GM21423 (cell line): ENCODE data around the gene CRB1.
"Not testable (repeated sequence)": the region's sequence is repeated elsewhere in the genome, so short reads cannot be mapped to it uniquely, and the experiment has no call there.

ENCODE experiments used
- ATAC-seq: cut with Tn5 transposase; IDR thresholded peaks from one replicate; pipeline ENCODE4 v1.9.1; 2021; ENCODE audit warnings: mild to moderate bottlenecking, moderate library complexity; ENCODE audit not compliant: unreplicated experiment

The CRB1 gene

DNA sequence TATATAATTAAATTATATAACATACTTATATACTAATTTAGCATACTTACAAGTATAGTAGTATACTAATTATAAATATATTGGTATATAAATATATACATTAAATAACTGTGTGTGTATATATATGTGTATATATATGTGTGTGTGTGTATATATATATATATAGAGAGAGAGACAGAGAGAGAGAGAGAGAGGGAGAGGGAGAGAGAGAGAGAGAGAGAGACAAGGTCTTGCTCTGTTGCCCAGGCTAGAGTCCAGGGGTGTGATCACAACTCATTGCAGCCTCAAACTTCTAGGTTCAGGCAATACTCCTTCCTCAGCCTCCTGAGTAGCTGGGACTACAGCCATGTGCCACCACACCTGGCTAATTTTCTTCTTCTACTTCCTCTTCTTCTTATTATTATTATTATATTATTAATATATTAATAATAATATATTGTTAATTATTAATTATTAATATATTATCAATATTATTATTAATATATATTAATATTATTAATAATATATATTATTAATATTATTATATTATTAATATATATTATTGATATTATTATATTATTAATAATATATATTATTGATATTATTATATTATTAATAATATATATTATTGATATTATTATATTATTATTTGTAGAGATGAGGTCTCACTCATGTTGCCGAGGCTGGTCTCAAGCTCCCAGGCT lies 185.5 kb downstream of the CRB1 start:
- ATAC-seq = no peak

DNA sequence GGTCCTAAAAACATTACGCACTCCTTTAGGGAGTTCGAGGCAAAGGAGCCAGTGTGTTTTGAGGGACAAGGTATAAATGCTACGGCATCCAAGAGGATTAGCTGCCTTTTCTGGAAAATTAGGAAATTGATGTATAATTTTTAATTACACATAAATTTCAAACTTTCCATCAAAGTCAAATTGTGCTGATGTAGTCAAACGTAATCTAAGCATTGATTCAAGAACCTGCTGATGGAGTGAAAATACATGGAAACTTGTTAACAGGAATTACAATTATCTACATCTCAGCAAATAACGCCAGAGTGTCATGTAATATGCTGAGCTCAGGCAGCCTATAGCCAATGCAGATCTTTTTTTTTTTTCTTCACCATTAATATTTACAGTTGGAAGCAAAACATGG lies 194.5 kb downstream of the CRB1 start:
- ATAC-seq = no peak

DNA sequence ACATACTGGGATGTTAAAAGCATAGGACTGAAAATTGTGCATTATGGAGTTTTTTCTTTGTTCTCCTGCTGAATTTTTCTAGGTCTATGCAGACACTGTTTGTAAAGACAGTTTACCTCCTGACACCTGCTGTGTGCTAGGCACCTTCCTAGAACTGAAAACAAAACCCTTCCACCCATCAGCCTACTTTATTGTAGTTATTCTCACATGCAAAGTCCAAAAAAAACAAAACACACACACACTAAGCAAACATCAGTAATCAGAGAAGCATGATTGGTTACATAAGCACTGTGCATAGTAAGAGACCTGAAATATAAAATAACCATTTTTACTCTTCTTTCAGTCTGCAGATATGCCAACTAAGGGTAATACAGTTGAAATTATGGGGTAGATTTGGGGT lies 195.1 kb downstream of the CRB1 start:
- no peak for ATAC-seq

DNA sequence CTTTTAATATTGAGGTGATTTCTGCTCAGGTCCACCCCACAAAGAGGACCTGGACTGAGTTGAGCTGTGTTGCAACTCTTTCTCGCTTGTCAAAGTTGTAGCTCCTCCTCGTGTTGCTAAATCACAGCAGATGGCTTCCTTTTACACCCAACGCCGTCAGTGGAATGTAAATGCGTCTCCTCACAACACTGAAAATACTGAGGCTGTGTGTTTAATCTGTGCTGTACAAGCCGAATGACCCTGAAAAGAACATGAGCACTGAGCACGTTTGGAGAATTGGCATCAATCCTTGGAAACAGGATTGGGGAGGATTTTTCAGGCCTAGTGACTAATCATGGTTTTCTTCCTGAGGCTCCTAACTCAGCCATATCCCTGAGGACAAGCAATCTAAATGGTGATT lies 196.0 kb downstream of the CRB1 start:
- ATAC-seq = no peak

DNA sequence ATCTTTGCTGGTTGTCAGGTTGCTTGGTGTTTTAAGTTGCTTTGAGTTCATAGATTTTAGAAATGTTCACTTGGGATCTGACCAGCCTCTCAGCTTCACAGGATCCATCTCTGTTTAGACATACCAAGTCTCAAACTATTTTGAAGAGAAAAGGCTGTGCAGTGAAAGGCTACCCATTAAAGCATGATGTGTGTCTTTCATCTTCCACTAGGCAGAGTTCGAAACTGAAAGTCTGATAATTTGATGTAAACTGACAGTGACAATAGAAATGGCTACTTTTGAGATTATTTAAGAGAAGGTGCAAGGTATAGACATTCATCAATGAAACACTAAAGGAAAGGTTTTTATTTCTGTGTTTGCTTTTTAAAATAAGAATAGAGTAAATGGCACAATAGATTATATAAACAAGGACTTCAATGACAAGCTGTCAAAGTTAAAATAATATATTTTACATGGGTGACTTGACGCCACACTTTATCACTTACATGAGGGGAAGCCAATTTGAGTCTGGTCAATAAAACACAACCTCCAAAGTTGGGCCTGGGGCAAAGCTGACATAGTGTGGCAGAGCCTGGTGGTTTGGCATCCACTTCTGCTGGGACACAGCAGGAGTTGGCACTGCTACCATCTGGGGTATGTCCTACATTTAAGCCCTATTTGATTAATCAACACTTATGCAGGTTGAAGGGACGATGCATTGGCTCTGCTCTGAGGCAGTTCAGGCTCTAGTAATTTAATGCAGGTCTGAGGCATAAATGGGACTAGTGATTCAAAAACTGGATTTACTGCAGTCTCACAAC lies 197.7 kb downstream of the CRB1 start:
- ATAC-seq = no peak

DNA sequence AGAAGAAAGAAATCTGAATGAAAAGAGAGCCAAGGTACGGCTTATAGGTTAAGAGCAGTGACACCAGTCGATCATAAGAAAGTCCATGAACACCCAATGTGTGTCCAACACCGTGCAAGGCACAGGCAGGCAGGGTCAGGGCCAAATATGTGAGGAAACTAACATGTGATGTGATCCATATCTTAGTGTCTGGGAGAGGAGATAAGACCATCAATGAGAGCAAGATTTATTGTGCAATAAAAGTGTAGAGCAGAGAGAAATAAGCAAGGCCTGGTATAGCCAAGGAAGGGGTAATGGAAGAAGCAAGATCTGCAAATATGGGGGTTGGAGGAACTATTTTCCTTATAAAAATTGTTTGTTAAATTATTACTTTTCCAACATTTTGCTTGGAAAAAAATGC lies 198.8 kb downstream of the CRB1 start:
- no peak for ATAC-seq

DNA sequence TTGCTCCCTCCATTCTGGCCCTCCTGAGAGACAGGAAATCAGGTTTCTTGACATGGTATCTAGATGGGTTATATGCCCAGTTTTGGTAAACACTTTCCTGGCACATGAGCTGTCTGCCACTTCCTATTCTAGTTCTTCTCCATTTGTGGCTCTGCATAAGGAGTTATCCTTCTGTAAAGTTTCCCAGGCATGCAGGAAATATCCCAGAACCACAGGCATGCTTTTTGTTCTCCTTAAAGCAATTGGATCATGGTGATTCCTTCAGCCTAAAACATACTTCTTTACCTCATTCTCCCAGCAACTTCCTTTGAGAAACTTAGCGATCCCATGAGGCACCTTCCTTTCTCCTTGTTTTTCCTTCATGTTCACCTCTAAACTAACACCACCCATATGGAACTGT lies 199.8 kb downstream of the CRB1 start:
- no peak for ATAC-seq

DNA sequence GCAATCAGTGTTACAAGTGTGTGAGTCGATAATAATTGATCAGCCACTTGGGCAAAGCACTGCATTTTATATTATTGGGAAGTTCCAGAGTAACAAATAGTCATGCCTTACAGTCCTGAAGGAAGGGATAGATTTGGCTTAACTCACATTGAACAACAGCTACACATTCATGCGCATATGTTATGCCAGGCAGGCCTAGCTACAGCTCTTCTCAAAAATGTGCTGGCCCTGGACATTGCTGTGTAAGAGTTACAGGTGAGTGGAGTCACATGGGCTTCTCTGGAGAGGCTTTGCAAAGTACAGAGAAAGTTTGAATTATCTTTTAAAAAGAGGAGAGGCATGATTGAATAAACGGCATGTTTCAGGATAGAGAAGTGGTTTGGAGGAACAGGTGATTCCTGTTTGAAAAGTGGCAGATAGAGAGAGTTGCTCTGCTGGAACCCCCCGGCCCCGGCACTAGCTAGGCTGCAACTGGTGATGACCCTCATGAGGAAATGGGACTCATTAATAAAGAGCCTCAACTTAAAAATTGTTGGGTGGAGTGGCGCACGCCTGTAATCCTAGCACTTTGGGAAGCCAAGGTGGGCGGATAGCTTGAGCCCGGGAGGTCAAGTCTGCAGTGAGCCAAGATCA lies 200.6 kb downstream of the CRB1 start:
- ATAC-seq = no peak

DNA sequence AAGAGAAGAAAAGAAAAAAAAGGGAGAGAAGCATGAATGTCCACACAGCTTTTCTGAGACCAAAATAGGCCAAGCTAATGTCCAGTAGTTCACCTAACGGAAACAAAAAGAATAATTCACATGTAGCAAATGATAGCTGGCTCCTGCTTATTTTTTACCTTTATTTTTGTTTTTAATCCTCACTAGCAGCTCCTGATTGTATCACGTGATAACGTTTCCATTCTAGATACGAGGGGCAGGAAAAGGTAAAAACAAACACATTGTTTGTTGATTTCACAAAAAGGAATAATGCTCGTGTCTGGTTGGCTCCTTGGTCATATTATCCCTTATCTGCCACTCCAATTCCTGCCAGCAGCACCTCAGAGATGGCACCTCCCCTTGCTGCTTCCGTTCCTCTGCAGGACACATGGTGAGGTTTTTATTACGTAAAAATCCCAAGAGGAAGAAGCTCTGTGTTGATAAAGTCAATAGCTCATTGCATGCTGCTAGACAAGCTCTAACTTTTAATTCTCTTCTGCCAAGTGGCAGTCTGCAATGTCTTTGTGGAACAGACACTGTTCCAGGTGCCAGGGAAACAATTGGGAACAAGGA lies 201.7 kb downstream of the CRB1 start:
- ATAC-seq = no peak

DNA sequence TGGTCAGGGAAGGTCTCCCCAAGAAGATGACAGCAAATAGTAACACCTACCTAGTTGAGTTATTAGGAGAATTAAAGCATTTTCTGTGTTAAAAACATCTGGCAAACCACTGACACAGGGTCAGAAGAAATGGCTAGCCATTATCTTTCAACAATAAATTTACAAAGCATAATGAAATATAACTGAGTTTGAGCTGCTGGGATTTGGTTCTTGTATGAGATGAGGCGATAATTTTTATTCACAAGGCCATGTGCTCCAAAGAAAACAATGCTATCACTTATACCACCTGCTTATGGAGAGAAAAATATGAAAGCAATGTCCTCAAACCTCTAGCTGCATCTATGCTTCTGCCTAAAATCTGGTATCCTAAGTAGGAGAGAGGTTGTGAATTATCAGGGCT lies 202.3 kb downstream of the CRB1 start:
- no peak for ATAC-seq

DNA sequence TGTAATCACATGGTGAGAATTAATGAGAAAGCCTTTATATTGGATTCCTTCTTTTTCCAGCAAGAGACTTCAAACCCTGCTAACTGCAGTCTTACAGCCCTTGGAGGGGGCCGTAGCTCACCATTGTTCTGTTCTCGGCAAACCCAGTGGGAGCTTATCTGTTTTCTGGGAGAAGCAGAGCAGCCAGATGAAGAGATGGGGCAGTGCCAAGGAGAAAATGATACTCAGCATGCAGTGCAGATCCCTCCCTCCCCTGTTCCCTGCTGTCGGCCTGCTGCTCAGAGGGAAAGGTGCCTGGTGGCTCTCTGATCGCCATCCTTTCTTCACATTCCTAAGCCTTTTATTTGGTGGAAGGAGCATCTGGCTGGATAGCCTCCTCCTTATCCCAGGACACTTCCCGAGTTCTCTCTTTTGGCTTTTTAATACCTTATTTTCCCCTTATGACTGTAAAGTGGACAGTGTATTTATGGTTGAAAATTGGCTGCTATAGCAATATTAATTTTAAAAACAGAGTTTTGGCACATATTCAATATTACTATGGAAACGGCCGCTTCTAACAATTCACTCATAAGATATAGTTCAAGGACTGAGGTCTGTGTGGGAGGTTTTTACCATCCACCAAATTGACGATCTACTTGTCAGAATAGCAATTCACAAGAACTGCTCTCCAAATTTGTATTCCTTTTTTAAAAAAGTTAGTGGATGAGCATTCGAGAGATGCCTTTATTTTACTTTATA lies 203.4 kb downstream of the CRB1 start:
- ATAC-seq = no peak

DNA sequence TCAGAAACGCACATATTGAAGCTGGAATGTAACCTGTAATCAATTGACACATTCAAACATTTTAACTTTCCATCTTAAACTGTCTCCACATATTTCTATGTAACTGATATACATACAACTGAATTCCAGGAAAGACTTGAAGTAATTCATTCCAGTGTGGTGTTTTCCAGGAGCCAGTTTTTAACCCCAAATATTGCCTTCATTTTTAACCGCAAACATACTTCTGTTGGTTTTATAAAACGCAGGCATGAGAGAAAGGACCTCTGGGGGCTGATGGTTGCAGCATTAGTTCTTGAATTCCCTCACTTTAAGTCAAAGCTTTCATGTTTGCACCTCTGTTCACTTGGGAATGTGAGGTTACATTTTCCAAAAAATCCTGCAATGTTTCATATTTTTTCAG lies 204.1 kb downstream of the CRB1 start:
- no peak for ATAC-seq

DNA sequence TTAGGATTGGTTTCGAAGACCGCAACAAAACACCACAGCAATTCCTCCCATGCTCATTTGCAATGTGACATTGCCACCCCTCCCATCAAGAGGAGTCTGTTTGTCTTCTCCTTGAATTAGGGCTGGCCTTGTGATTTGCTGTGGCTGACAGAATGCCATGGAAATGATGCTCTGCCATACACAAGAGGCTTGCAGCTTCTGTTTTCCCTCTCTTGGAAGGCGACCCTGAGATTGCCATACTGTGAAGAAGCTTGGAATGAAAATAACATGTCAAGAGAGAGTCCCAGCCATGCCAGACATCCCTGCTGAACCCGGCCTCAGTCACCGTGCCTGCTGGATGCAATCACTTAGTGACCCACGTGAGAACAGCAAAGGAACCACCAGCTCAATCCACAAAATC lies 212.4 kb downstream of the CRB1 start:
- no peak for ATAC-seq

DNA sequence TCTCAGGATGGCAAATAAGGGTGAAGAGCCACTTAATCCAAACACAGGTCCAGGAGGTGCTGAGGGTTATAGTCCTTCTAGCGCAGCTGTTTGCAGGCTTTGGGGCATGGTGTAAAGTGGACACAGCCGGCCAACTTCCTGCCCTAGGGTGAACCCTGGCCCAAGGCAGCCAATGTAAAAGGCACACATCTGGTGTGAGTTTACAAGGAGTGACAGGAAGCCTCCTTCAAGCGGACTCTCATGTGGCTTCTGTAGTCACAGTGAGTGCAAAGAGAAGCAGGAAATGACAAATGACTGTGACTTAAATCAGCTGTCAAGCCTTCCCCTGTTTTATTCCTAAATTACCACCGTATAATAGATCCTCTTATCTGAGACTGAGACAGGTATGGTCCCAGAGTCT lies 213.0 kb downstream of the CRB1 start:
- no peak for ATAC-seq

DNA sequence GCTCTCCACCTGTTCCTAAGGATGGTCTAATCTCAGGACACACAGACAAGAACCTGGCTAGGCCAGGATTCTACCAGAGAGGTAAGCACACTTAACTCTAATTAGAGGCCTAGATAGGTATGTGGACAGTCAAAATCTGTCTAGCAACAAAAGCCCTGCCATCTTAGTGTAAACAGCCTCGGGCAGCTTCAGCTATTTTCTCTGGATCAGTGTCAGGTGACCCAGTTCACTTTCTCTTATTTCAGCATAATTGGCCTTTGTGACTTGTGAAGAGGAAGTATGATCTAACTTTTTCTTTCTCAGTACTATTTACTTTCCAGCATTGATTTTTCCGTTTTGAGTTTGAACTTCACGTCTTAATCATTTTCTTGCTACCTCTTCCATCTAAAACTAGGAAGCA lies 217.7 kb downstream of the CRB1 start:
- ATAC-seq = no peak

DNA sequence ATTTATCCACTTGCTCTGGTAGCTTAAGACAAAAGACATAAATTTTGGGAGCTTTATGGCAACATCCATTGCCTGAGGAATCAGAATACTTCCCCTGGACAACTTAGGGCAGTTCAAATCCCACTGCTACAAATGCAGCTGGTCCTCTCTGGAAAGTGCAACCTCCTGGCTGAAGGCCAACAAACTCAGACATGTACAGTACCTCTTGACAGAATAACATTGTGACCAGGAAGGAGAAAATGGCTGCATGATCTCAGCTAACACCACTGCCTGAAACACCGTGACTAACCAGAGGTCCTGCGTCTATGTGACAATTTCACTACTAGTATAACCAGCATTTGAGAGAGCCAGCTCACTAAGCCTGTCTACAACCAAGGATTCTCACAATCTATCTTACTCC lies 218.9 kb downstream of the CRB1 start:
- ATAC-seq = no peak

DNA sequence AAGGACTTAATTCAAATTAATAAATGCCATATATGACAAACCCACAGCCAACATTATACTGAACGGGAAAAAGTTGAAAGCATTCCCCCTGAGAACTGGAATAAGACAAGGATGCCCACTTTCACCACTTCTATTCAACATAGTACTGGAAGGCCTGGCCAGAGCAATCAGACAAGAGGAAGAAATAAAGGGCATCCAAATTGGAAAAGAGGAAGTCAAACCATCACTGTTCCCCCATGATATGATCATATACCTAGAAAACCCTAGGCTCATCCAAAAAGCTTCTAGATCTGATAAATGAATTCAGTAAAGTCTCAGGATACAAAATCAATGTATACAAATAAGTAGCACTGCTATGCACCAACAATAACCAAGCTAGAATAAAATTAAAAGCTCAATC lies 223.5 kb downstream of the CRB1 start:
- ATAC-seq = not testable (repeated sequence)

DNA sequence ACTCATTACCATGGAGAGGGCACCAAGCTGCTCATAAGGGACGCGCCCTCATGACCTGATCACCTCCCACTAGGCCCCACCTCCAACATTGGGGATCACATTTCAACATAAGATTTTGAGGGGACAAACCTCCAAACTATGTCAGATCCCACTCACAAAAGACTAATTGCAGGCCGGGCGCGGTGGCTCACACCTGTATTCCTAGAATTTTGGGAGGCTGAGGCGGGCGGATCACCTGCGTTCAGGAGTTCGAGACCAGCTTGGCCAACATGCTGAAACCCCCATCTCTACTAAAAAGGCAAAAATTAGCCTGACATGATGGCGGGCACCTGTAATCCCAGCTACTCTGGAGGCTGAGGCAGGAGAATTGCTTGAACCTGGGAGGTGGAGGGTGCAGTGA lies 228.7 kb downstream of the CRB1 start:
- ATAC-seq = no peak

DNA sequence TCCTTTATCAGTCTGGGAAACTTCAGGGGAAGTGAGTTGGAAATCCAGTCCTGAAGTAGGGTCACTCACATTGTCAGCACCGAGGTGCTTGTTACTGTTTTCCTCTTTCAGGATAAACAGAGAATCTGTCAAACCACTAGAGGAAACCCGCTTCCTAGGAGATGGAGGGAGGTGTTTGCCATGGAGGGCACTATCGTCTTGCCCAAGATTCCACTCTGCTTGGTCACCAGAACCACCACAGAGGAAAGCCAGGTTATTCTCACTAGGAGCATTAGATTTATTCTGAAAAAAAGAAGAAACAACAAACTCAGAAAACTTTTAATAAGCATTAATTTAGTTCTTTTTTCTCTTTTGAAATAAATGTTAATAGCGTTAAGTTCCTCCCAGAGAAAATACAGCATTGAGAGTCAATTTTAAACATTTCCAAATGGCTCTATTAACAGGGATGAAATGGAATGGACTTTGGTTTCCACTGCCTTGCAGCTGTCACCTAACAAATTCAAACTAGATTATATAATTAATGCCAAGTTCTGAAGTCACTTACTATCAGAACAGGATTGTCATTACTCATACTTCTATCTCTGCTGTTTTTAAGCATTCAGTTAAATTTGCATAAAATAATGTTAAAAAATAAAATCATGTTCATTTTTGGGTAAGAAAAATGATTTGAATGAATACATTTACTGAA lies 242.8 kb downstream of the CRB1 start:
- no peak for ATAC-seq

DNA sequence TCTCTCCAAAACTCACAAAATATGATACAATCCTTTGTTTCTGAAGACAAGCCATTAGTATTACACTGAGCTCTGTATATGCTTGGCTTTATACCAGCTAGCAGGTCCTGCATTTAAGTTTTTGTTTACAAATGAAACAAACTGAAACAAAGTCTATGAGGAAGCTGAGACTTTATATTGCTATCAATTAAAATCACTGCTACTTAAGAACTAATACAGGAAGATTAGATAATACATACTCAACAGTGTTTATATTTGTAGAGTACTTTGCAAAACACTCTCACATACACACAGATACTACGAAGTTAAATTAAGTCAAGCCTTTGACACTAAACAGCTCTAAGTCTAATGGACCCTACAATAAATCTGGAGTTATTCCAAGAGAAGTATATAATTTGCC lies 247.4 kb downstream of the CRB1 start:
- ATAC-seq = no peak
